HG02938 (cell line): ENCODE data around the gene ZNF275.
"Not testable (repeated sequence)": the region's sequence is repeated elsewhere in the genome, so short reads cannot be mapped to it uniquely, and the experiment has no call there.

Experiments used
- ATAC-seq: cut with Tn5 transposase; IDR thresholded peaks from one replicate; pipeline ENCODE4 v1.9.1; 2021; ENCODE audit warnings: mild to moderate bottlenecking, moderate library complexity; ENCODE audit not compliant: unreplicated experiment

Gene ZNF275

GRCh38 chrX:153333821-153334653 lies at the start of gene ZNF275:
TSS of gene ZNF275 (plus strand) at chrX:153334153. CDS start at chrX:153336680, 2,527 bp downstream.
- peak; percentile 74 for ATAC-seq

GRCh38 chrX:153285678-153286077 lies 48.3 kb upstream of the ZNF275 start:
- ATAC-seq: not testable (repeated sequence)

GRCh38 chrX:153288807-153289206 lies 45.1 kb upstream of the ZNF275 start:
- ATAC-seq: not testable (repeated sequence)

GRCh38 chrX:153293485-153294071 lies 40.4 kb upstream of the ZNF275 start:
- not testable (repeated sequence) for ATAC-seq

GRCh38 chrX:153297376-153297775 lies 36.6 kb upstream of the ZNF275 start:
- no peak for ATAC-seq

GRCh38 chrX:153299855-153300254 lies 34.1 kb upstream of the ZNF275 start:
- no peak for ATAC-seq

- ATAC-seq: no peak
These were observed 32.2 kb upstream of the ZNF275 start for GRCh38 chrX:153301746-153302145.

GRCh38 chrX:153302796-153303195 lies 31.2 kb upstream of the ZNF275 start:
- no peak for ATAC-seq

- no peak for ATAC-seq
These were observed 30.4 kb upstream of the ZNF275 start for GRCh38 chrX:153303276-153304262.

GRCh38 chrX:153304988-153305736 lies 28.8 kb upstream of the ZNF275 start:
- ATAC-seq: no peak

- no peak for ATAC-seq
These were observed 28.0 kb upstream of the ZNF275 start for GRCh38 chrX:153305972-153306371.

- ATAC-seq: no peak
These were observed 27.3 kb upstream of the ZNF275 start for GRCh38 chrX:153306527-153307115.

- no peak for ATAC-seq
These were observed 26.4 kb upstream of the ZNF275 start for GRCh38 chrX:153307276-153308178.

- ATAC-seq: no peak
These were observed 23.1 kb upstream of the ZNF275 start for GRCh38 chrX:153310901-153311300.

- no peak for ATAC-seq
These were observed 21.9 kb upstream of the ZNF275 start for GRCh38 chrX:153312041-153312440.

GRCh38 chrX:153312842-153313241 lies 21.1 kb upstream of the ZNF275 start:
- no peak for ATAC-seq

- ATAC-seq: no peak
These were observed 16.6 kb upstream of the ZNF275 start for GRCh38 chrX:153317306-153317705.

- ATAC-seq: no peak
These were observed 15.8 kb upstream of the ZNF275 start for GRCh38 chrX:153317996-153318722.
